ENCODE results near the gene CAB39L. TPM values are rescaled to one million over a fixed set of nuclear protein-coding genes. Genes with fewer than 3 reads are reported as not detected.

CAB39L gene
- total and polyA plus RNA-seq, 9 of the 15 experiments (the other 6 are each of a cell fraction or from before 2014, with no cell fraction given), result 1.1 to 4.2 (median 2.6) TPM

DNA sequence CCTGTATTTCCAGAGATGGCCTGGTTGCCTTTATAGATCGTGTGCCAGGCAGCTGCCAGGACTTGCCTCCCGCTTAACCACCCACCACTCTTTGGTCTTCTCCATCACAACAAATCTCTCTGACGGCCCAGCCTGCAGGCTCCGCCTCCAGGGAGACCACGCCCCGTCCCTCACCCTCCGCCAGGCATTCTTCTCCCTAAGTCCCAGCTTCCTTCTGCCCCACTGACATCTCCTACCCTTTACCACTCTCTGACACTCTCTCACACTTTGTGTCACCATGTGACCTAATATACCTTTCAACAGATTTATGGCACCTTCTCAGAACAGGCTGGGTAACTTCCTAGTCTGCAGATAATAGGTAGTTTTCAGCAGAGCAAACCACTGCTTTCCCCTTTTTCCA is 95.1 kb downstream of the CAB39L start:
- ChIA-PET CTCF (ENCODE audit: low intra/inter-chr PET ratio) (no interaction called here), POLR2A (interaction anchor here (0.7 to 1.0 kb wide), 2 partner anchors 36 to 96 kb away, joined by 3 read pairs; partner anchors contain the start of genes CAB39L and SETDB2)
- H3K4me3 ChIP-seq, result no peak overlapping the region
- no peak overlapping the region for H3K4me2 ChIP-seq (ENCODE audit: insufficient read depth, low read length)
- ATAC-seq (peak; percentile 79), DNase-seq (ENCODE audit: extremely low read depth in 1 of 4, low spot score in 3 of 4) (peak in 2 of 4 experiments; percentile 9 to 10), FAIRE-seq (no peak)
- H3K36me3 ChIP-seq (ENCODE audit: control insufficient read depth, insufficient read depth, low read length), result no peaks in the 10 kb centered on the region
- in situ Hi-C loops (cut with MboI) (no loop called here), intact Hi-C loops (cut with micrococcal nuclease) (loop anchor here (10.0 kb wide), 1 partner anchor 66 kb away; no protein-coding TSS in a partner anchor)
- WGBS (ENCODE audit: insufficient coverage, low coverage, missing lambda C conversion rate), result 26% methylated on average over 6 of the region's 7 CpGs
- no peaks in the 10 kb centered on the region for H3K27me3 ChIP-seq (ENCODE audit: control insufficient read depth in 2 of 2, insufficient read depth in 2 of 2, low read length in 2 of 2)
- BruUV-seq (replicated peaks), result no TSS peak
- no peaks in the 10 kb centered on the region for H3K9me3 ChIP-seq (replicated peaks; ENCODE audit: control insufficient read depth, insufficient read depth, low read depth, low read length)
- no peaks in the 10 kb centered on the region; a peak in 1 of 5 replicates for H3K4me1 ChIP-seq (replicated peaks in 1 of 2; ENCODE audit: control insufficient read depth in 2 of 2, insufficient read depth in 2 of 2, low read length in 2 of 2)
- no peaks in the 10 kb centered on the region for H3K79me2 ChIP-seq (ENCODE audit: control insufficient read depth, insufficient read depth, low read length)
- H3K27ac ChIP-seq (ENCODE audit: extremely low read depth, low read depth, low read length), result no peak overlapping the region
- TF ChIP-seq ZZZ3 (IDR thresholded peaks at IDR 0.05) (no peak), MEIS2 (IDR thresholded peaks at IDR 0.05; ENCODE audit: partially characterized antibody) (peak; percentile 5)
- H4K20me1 ChIP-seq (replicated peaks; ENCODE audit: control insufficient read depth, insufficient read depth, low read length), result no peaks in the 10 kb centered on the region
- no peak overlapping the region for H3K9ac ChIP-seq (ENCODE audit: insufficient read depth in 1 of 2, low read depth in 2 of 2, low read length in 2 of 2)
- H2AFZ ChIP-seq (ENCODE audit: low read depth, low read length), result no peak overlapping the region
- no peaks in the 10 kb centered on the region for H3K9me1 ChIP-seq (ENCODE audit: control insufficient read depth, insufficient read depth, low read length)

DNA sequence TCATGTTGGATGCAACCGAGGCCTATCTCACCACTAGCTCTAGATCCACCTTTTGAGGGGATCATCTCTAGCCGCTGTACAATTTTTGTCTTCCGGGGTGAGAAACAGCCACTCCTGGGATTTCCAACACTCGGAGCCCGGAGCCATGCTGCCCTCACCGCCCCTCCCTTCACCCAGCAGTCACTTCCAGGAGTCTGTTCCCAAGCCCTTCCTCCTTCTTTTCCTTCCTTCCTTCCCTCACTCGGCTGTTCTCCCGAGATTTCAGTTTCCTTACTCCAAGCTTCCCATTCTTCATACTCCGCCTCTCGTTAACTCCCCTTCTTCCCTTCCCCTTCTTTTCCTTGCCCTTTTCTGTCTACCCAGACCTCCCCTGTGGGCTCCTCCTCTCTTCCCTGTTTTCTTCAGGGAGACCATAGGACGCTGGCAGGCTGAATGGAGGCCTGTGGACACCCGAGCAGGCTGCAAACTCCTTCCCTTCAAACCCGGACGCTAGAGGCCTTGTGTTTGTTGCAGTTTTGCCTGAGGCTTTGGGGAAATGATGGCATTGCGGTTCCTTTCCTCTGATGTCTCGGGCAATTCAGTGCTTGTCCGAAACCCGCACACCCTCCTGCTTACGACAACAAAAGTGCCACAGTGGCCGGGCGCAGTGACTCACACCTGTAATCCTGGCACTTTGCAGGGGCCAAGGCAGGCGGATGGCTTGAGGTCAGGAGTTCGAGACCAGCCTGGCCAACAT is 96.0 kb downstream of the CAB39L start:
- 64% methylated on average over 15 of the region's 23 CpGs for WGBS (ENCODE audit: insufficient coverage, low coverage, missing lambda C conversion rate)
- no peak for ATAC-seq
- Histone ChIP-seq H3K27me3 (ENCODE audit: control insufficient read depth in 2 of 2, insufficient read depth in 2 of 2, low read length in 2 of 2) (no peaks in the 10 kb centered on the region), H3K9me3 (replicated peaks; ENCODE audit: control insufficient read depth, insufficient read depth, low read depth, low read length) (no peaks in the 10 kb centered on the region), H3K4me2 (ENCODE audit: insufficient read depth, low read length) (no peak overlapping the region), H3K9ac (ENCODE audit: insufficient read depth in 1 of 2, low read depth in 2 of 2, low read length in 2 of 2) (no peak overlapping the region), H3K9me1 (ENCODE audit: control insufficient read depth, insufficient read depth, low read length) (no peaks in the 10 kb centered on the region), H4K20me1 (replicated peaks; ENCODE audit: control insufficient read depth, insufficient read depth, low read length) (no peaks in the 10 kb centered on the region), H2AFZ (ENCODE audit: low read depth, low read length) (peak overlapping the region; percentile 70), H3K4me1 (replicated peaks in 1 of 2; ENCODE audit: control insufficient read depth in 2 of 2, insufficient read depth in 2 of 2, low read length in 2 of 2) (no peaks in the 10 kb centered on the region; a peak in 2 of 5 replicates), H3K4me3 (no peak overlapping the region), H3K36me3 (ENCODE audit: control insufficient read depth, insufficient read depth, low read length) (no peaks in the 10 kb centered on the region), H3K27ac (ENCODE audit: extremely low read depth, low read depth, low read length) (no peak overlapping the region), H3K79me2 (ENCODE audit: control insufficient read depth, insufficient read depth, low read length) (no peaks in the 10 kb centered on the region)
- no peak for FAIRE-seq
- intact Hi-C loops (cut with micrococcal nuclease), result loop anchor here (10.0 kb wide), 1 partner anchor 67 kb away; no protein-coding TSS in a partner anchor
- BruUV-seq (replicated peaks), result no TSS peak
- ChIA-PET POLR2A (interaction anchor here (0.6 kb wide), 1 partner anchor 25 kb away, joined by 3 read pairs; no protein-coding TSS in a partner anchor), CTCF (ENCODE audit: low intra/inter-chr PET ratio) (no interaction called here)
- DNase-seq (ENCODE audit: extremely low read depth in 1 of 4, low spot score in 3 of 4), result no peak
- in situ Hi-C loops (cut with MboI), result no loop called here
- TF ChIP-seq HMG20B (CRISPR knock-in tag; IDR thresholded peaks at IDR 0.05) (no peak), MTA3 (IDR thresholded peaks at IDR 0.05; ENCODE audit: borderline replicate concordance) (no peak), RBM15 (IDR thresholded peaks at IDR 0.05; ENCODE audit: insufficient read depth, low read length) (no peak), HMBOX1 (IDR thresholded peaks at IDR 0.05) (no peak), MAX (CRISPR knock-in tag; IDR thresholded peaks at IDR 0.05) (no peak), CBX1 (IDR thresholded peaks at IDR 0.05; ENCODE audit: low read depth) (no peak), AFF1 (IDR thresholded peaks at IDR 0.05; ENCODE audit: low read depth in 1 of 2, partially characterized antibody in 2 of 2) (no peak)

Measured in K562 (cell line).